ENCODE results near the gene PLPPR4. TPM values are rescaled to one million over a fixed set of nuclear protein-coding genes. Genes with fewer than 3 reads are reported as not detected.

PLPPR4 gene, protein sequence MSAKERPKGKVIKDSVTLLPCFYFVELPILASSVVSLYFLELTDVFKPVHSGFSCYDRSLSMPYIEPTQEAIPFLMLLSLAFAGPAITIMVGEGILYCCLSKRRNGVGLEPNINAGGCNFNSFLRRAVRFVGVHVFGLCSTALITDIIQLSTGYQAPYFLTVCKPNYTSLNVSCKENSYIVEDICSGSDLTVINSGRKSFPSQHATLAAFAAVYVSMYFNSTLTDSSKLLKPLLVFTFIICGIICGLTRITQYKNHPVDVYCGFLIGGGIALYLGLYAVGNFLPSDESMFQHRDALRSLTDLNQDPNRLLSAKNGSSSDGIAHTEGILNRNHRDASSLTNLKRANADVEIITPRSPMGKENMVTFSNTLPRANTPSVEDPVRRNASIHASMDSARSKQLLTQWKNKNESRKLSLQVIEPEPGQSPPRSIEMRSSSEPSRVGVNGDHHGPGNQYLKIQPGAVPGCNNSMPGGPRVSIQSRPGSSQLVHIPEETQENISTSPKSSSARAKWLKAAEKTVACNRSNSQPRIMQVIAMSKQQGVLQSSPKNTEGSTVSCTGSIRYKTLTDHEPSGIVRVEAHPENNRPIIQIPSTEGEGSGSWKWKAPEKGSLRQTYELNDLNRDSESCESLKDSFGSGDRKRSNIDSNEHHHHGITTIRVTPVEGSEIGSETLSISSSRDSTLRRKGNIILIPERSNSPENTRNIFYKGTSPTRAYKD
- 32.1 TPM for polyA plus RNA-seq (2012; ENCODE audit: insufficient read depth, insufficient read length, low read depth)

DNA sequence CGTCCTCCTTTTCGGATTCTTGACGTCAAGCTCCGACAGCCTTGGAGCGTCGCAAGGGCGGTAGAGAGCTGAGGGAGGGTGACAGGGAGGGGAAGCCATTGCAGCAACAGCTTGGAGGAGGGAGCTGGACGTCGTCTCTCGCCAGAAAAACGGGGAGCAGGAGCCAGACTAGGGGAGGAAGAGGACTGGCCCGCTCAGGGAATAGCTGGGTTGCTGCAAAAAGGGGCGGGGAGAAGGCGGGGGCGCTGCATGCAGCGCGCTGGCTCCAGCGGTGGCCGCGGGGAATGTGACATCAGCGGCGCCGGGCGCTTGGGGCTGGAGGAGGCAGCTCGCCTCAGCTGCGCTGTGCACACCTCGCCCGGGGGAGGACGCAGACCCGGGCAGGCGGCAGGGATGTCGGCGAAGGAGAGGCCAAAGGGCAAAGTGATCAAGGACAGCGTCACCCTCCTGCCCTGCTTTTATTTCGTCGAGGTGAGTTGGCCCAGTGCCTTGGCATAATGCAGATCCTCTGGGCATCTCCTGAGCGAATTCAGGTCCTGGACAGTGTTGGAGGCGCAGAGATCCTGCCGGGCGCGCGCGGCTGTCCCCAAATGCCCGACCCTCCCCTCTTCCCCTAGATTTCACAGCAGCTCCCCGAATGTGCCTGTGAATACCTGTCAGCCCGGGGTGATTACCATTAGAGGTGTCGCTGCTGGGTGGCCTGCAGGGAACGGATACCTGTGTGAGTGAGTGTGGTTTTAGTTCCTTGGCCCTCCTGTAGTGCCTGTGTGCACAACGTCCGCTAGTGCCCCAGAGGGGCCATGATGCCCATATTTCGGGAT, at the start of gene PLPPR4:
PLPPR4 (plus strand) TSS at position 292 of the 821 bp plus-strand sequence; CDS start at position 394, 102 bp downstream.
- no peaks in the 10 kb centered on the region for H3K27me3 ChIP-seq
- H3K4me3 ChIP-seq (ENCODE audit: low read depth, low read length), result peak within 1 kb of the TSS; percentile 89
- no peaks in the 10 kb centered on the region for H3K9me3 ChIP-seq
- H3K36me3 ChIP-seq, result no peaks in the 10 kb centered on the region
- peak; percentile 84 for DNase-seq
- H3K4me1 ChIP-seq, result no peaks in the 10 kb centered on the region
- TF ChIP-seq, protein P1, sequence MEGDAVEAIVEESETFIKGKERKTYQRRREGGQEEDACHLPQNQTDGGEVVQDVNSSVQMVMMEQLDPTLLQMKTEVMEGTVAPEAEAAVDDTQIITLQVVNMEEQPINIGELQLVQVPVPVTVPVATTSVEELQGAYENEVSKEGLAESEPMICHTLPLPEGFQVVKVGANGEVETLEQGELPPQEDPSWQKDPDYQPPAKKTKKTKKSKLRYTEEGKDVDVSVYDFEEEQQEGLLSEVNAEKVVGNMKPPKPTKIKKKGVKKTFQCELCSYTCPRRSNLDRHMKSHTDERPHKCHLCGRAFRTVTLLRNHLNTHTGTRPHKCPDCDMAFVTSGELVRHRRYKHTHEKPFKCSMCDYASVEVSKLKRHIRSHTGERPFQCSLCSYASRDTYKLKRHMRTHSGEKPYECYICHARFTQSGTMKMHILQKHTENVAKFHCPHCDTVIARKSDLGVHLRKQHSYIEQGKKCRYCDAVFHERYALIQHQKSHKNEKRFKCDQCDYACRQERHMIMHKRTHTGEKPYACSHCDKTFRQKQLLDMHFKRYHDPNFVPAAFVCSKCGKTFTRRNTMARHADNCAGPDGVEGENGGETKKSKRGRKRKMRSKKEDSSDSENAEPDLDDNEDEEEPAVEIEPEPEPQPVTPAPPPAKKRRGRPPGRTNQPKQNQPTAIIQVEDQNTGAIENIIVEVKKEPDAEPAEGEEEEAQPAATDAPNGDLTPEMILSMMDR (IDR thresholded peaks at IDR 0.05; ENCODE audit: low read depth, low read length), result peak; percentile 9; the same call in 1 of the 2 replicates

DNA sequence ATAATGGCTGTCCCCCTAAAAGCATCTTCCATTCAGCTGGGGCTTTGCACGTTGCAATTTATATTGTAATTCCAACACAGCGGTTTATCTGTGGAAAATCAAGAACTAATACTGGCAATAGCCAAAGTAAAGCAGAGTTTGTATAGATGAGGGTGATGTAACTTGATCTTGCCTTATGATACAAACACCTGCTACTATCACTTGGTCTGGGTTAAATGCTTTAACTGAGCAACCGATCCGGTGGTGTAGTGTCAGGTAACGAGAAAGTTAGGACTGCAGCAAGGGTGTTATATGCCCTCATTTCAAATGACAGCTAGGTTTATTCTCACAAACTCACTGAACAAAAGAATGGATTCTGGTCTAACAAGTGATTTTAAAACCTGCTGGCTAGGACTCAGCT, 47.3 kb upstream of the PLPPR4 start:
- DNase-seq, result no peak
- Histone ChIP-seq H3K4me1 (no peaks in the 10 kb centered on the region), H3K36me3 (no peaks in the 10 kb centered on the region), H3K27me3 (no peaks in the 10 kb centered on the region), H3K4me3 (ENCODE audit: low read depth, low read length) (no peak overlapping the region), H3K9me3 (no peaks in the 10 kb centered on the region)
- TF ChIP-seq, protein P1 (IDR thresholded peaks at IDR 0.05; ENCODE audit: low read depth, low read length), result no peak

DNA sequence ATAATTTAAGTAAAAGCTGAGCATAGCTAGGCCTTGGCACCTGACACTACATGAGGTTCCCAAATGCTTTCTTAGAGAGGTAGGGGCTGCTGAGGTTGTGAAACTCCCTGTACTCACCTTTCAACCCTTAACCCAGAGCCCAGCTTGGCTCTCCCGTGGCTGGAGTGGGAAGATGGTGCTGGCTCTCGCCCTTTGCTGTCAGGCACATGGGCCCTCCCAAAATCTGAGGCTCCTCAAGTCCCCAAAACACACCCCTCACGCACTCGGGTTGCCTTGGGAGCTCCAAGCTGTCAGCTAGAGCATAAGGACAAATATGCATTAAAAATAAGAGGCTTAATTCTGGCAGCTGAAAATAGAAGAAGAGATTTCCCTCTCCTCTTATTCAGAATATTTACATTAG, 46.7 kb upstream of the PLPPR4 start:
- no peak for DNase-seq
- TF ChIP-seq, protein P1 (IDR thresholded peaks at IDR 0.05; ENCODE audit: low read depth, low read length), result no peak
- Histone ChIP-seq H3K27me3 (no peaks in the 10 kb centered on the region), H3K4me3 (ENCODE audit: low read depth, low read length) (no peak overlapping the region), H3K4me1 (no peaks in the 10 kb centered on the region), H3K9me3 (no peaks in the 10 kb centered on the region), H3K36me3 (no peaks in the 10 kb centered on the region)

DNA sequence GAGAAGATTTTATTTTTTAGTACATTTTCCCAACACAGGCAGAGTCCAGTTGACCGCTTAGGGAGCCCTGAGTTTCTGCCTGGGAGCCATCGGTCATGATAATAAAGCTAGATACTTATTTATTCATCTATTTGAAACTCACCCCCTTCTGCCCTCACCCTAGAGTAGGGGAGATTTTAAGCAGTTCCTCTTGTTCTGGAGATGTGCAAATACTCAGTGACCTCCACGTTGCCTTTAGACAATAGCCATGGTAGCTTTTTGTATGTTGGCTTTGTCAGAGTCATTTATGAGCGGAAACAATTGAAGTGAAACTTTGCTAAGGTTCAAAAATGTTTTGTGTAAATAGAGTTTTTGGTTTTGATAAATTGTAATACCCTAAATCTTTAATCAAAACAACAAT, 45.7 kb upstream of the PLPPR4 start:
- H3K36me3 ChIP-seq, result no peaks in the 10 kb centered on the region
- no peak overlapping the region for H3K4me3 ChIP-seq (ENCODE audit: low read depth, low read length)
- TF ChIP-seq, protein P1 (IDR thresholded peaks at IDR 0.05; ENCODE audit: low read depth, low read length), result no peak
- DNase-seq, result no peak
- no peaks in the 10 kb centered on the region for H3K27me3 ChIP-seq
- H3K9me3 ChIP-seq, result no peaks in the 10 kb centered on the region
- no peaks in the 10 kb centered on the region for H3K4me1 ChIP-seq

DNA sequence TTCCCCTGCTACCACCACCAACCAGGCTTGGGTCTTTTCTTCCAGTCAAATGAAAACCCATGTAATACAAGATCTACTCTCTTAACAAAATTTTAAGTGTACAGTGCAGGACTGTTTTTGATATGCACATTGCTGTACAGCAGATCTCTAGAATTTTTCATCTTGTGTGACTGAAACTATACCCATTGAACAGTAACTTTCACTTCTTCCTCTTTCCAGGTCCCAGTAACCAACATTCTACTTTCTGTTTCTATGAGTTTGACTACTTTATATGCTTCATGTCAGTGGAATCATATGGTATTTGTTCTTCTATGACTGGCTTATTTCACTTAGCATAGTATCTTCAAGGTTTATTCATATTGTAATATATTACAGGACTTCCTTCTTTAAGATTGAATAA, 45.3 kb upstream of the PLPPR4 start:
- TF ChIP-seq, protein P1 (IDR thresholded peaks at IDR 0.05; ENCODE audit: low read depth, low read length), result no peak
- Histone ChIP-seq H3K4me3 (ENCODE audit: low read depth, low read length) (no peak overlapping the region), H3K36me3 (no peaks in the 10 kb centered on the region), H3K4me1 (no peaks in the 10 kb centered on the region), H3K27me3 (no peaks in the 10 kb centered on the region), H3K9me3 (no peaks in the 10 kb centered on the region)
- no peak for DNase-seq
